Measurements from ENCODE around the gene ARMC8. TPM values are rescaled to one million over a fixed set of nuclear protein-coding genes. Genes with fewer than 3 reads are reported as not detected.

Gene ARMC8
- total and polyA plus RNA-seq, 2 donors (not counting 1 experiment from before 2014, with no cell fraction given) = 35.3 to 81.1 TPM

GRCh38 chr3:138222131-138222941 is 35.2 kb downstream of the ARMC8 start:
- DNase-seq = no peak
- Mint-ChIP-seq H3K27me3 (no peaks in the 10 kb centered on the region), H3K4me3 (no peak overlapping the region), H3K27ac (no peak overlapping the region), H3K4me1 (peaks cover 20% of the 10 kb centered on the region), H3K9me3 (ENCODE audit: insufficient read depth) (no peaks in the 10 kb centered on the region)
- POLR2A ChIA-PET = no interaction called here
- Histone ChIP-seq H3K4me1 (ENCODE audit: control insufficient read depth in 2 of 2, insufficient read depth in 2 of 2, low read length in 2 of 2) (no peaks in the 10 kb centered on the region), H3K9ac (ENCODE audit: low read length) (no peak overlapping the region), H3K27me3 (replicated peaks in 1 of 4; ENCODE audit: control extremely low read depth in 1 of 4, control insufficient read depth in 3 of 4, insufficient read depth in 4 of 4, low read length in 3 of 4) (no peaks in the 10 kb centered on the region), H4K20me1 (ENCODE audit: control insufficient read depth, insufficient read depth, low read length, poor library complexity, severe bottlenecking) (peaks cover 28% of the 10 kb centered on the region), H2AFZ (ENCODE audit: insufficient read depth, low read depth, low read length, poor library complexity, severe bottlenecking) (no peak overlapping the region), H3K79me2 (ENCODE audit: control insufficient read depth, insufficient read depth, low read length) (peaks cover 8% of the 10 kb centered on the region), H3K36me3 (replicated peaks in 1 of 2; ENCODE audit: control extremely low read depth in 1 of 2, control insufficient read depth in 1 of 2, extremely low read depth in 1 of 2, insufficient read depth in 2 of 2, low read length in 1 of 2) (peaks cover 4 to 41% of the 10 kb centered on the region in 2 experiments), H3K27ac (ENCODE audit: low read length in 2 of 2) (peak overlapping the region in 1 of 2 donors; percentile 33), H3K4me2 (replicated peaks; ENCODE audit: low read depth, low read length, poor library complexity, severe bottlenecking) (no peak overlapping the region), H3K4me3 (ENCODE audit: control extremely low read depth in 1 of 5, extremely low read depth in 1 of 5, insufficient read depth in 1 of 5, low read depth in 2 of 5, low read length in 4 of 5) (no peak overlapping the region), H3K9me3 (ENCODE audit: control extremely low read depth in 1 of 3, control insufficient read depth in 2 of 3, insufficient read depth in 1 of 3, low read length in 2 of 3) (no peaks in the 10 kb centered on the region)
- intact Hi-C loops (cut with micrococcal nuclease) = no loop called here
- CTCF ChIA-PET = no interaction called here
- no CpG with 5 or more reads among the region's 2 CpGs for WGBS (ENCODE audit: insufficient coverage)
- ATAC-seq (ENCODE audit: low read depth) = no peak
- TF ChIP-seq EZH2 (IDR thresholded peaks at IDR 0.05; ENCODE audit: borderline replicate concordance, insufficient read depth, low read depth, low read length, poor library complexity, severe bottlenecking) (no peak), CTCF (IDR thresholded peaks at IDR 0.05) (no peak)

- Histone ChIP-seq H3K36me3 (replicated peaks in 1 of 2; ENCODE audit: control extremely low read depth in 1 of 2, control insufficient read depth in 1 of 2, extremely low read depth in 1 of 2, insufficient read depth in 2 of 2, low read length in 1 of 2) (peaks cover 6 to 47% of the 10 kb centered on the region in 2 experiments), H3K4me1 (ENCODE audit: control insufficient read depth in 2 of 2, insufficient read depth in 2 of 2, low read length in 2 of 2) (no peaks in the 10 kb centered on the region), H3K27me3 (replicated peaks in 1 of 4; ENCODE audit: control extremely low read depth in 1 of 4, control insufficient read depth in 3 of 4, insufficient read depth in 4 of 4, low read length in 3 of 4) (no peaks in the 10 kb centered on the region), H2AFZ (ENCODE audit: insufficient read depth, low read depth, low read length, poor library complexity, severe bottlenecking) (no peak overlapping the region), H3K4me2 (replicated peaks; ENCODE audit: low read depth, low read length, poor library complexity, severe bottlenecking) (no peak overlapping the region), H3K27ac (ENCODE audit: low read length in 2 of 2) (no peak overlapping the region), H3K9ac (ENCODE audit: low read length) (no peak overlapping the region), H3K4me3 (ENCODE audit: control extremely low read depth in 1 of 5, extremely low read depth in 1 of 5, insufficient read depth in 1 of 5, low read depth in 2 of 5, low read length in 4 of 5) (no peak overlapping the region), H4K20me1 (ENCODE audit: control insufficient read depth, insufficient read depth, low read length, poor library complexity, severe bottlenecking) (peaks cover 24% of the 10 kb centered on the region), H3K79me2 (ENCODE audit: control insufficient read depth, insufficient read depth, low read length) (peaks cover 8% of the 10 kb centered on the region), H3K9me3 (ENCODE audit: control extremely low read depth in 1 of 3, control insufficient read depth in 2 of 3, insufficient read depth in 1 of 3, low read length in 2 of 3) (no peaks in the 10 kb centered on the region)
- ChIA-PET CTCF (no interaction called here), POLR2A (no interaction called here)
- no peak for ATAC-seq (ENCODE audit: low read depth)
- TF ChIP-seq CTCF (IDR thresholded peaks at IDR 0.05) = no peak
- no peak for TF ChIP-seq EZH2 (IDR thresholded peaks at IDR 0.05; ENCODE audit: borderline replicate concordance, insufficient read depth, low read depth, low read length, poor library complexity, severe bottlenecking)
- H3K9me3 Mint-ChIP-seq (ENCODE audit: insufficient read depth) = no peaks in the 10 kb centered on the region
- WGBS (ENCODE audit: insufficient coverage) = 86% methylated on average over 1 of the region's 2 CpGs
- H3K27me3 Mint-ChIP-seq = no peaks in the 10 kb centered on the region
- no peak overlapping the region for H3K27ac Mint-ChIP-seq
- no peak overlapping the region for H3K4me3 Mint-ChIP-seq
- intact Hi-C loops (cut with micrococcal nuclease) = no loop called here
- peaks cover 16% of the 10 kb centered on the region for H3K4me1 Mint-ChIP-seq
- DNase-seq = no peak
Observed at GRCh38 chr3:138222942-138223287, 35.8 kb downstream of the ARMC8 start.

All from B cell (primary cell).